ENCODE results near the gene SYNPO2L.

SYNPO2L gene

GRCh38 chr10:73649876-73650536, 5.8 kb downstream of the SYNPO2L start:
- no peak for DNase-seq (ENCODE audit: low spot score)

GRCh38 chr10:73648975-73649829, 6.6 kb downstream of the SYNPO2L start:
- DNase-seq (ENCODE audit: low spot score) = no peak

- no peak for DNase-seq (ENCODE audit: low spot score)
These were observed 7.8 kb downstream of the SYNPO2L start for GRCh38 chr10:73647875-73648651.

DNA sequence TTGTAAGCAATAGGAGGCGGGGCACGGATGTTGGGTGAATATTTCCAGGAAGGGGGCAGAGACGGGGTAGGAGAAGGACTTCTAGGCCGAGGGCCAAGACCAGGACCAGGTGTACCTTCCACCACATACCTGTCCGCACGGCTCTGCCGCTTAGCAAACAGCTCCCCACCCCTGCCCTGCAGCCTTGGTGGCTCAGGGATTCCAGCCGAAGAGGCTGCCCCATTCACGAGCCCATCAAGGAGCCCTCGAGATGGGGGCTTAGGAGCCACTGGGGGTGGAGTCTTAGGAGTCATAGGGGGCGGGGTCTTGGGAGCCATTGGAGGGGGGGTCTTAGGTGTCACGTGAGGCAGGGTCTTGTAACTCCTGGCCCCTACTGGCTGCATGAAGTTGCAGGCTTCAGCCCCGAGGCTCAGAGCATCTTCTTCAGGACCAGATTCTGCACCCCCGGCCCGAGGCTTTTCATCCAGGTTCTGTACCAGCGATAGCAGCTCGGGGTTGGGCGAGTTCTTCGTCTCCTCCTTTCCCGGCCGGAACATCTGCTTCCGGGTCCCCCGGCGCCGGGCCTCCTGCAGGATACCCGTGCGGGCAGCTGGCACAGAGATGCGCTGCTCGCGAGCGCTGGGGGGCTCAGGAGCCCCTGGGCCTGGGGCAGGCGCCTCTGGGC, 8.5 kb downstream of the SYNPO2L start:
- no peak for DNase-seq (ENCODE audit: low spot score)

DNA sequence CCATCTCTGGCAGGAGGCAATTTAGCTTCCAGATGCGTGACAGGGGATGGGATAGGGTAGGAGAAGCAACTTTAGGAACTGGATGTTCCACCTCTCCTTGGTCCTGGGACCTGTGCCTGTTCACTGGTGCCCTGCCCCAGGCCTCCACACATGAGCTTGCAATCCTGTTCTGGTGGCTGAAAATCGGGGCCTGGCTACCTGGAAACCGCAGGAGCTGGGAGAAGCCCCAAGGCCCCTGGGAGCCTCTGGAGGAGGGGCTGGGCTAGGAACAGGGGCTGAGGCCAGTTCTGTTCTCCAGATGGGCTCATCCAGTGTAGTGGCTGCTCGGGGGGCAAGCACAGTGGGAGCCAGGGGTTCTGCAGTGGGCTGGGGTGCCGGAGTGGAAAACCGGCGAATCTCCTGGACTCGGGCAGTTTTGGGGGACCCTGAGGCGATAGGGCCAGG, 9.2 kb downstream of the SYNPO2L start:
- DNase-seq (ENCODE audit: low spot score) = no peak

DNA sequence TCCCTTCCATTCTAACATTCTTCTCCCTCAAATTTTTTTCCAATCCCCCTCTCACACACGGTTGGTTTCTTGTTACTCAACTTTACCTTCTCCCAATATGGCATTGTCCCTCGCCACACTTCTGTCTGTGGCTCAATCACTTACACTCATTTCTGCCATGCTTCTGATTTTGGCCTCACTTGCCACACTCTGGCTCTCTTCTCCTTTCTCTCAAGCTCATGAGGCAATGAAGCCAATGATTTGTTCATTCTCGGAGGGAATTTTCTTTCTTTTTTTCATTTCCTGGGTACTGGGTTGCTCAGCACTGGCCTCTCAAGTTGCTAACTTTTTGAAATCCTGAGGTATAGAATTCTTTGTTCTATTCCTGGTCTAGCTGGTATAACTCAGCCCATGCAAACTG, 10.6 kb downstream of the SYNPO2L start:
- no peak for DNase-seq (ENCODE audit: low spot score)

DNA sequence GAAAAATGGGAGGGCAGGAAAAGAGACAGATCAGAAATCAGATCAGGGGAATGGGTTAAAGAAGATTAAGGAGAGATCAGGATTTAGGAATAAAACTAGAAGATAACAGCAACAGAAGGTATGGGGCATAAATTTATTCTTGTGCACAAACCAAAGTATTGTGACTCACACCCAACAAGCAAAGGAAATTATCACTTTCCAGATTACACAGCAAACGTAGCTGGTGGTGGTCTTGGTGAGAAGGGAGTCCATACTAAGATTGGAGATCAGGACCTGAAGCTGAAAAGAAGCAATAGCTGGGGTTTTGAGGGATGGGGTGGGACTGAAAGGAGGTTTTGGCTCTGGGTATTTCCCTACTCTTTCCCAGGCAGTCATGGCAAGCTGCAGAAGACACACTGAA, 11.1 kb downstream of the SYNPO2L start:
- no peak for DNase-seq (ENCODE audit: low spot score)

DNA sequence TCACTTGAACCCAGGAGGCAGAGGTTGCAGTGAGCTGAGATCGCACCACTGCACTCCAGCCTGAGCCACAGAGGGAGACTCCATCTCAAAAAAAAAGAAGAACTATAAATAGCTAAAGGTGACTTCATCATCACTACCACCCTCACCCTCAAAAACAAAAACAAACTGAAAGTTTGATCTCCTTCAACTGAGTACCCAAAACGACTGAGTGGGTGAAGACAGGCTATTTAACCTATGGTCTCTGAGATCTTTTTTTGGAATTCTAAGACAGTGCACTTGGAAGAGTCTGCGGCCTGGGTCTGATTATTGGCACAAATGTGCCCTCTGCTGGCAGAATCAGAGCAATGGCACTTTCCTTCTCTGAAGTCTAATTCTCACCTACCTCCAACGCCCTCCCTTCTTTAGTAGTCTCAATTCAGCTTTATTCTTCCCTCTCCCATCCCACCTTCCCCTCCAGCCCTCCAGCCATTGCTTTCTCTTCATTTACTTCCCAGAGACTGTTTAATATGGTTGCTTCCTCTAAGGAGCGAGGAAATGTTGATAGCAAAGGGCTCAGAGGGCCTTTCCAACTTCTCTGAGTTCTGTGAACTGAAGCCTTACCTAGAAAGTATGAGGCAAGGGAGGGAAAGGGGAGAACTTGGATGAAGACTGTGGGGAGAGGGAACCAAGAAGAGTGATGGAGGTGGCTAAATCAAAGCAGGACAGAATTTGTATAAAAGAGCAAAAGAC, 11.7 kb downstream of the SYNPO2L start:
- DNase-seq (ENCODE audit: low spot score) = peak; percentile 81

GRCh38 chr10:73643362-73643761, 12.5 kb downstream of the SYNPO2L start:
- no peak for DNase-seq (ENCODE audit: low spot score)

DNA sequence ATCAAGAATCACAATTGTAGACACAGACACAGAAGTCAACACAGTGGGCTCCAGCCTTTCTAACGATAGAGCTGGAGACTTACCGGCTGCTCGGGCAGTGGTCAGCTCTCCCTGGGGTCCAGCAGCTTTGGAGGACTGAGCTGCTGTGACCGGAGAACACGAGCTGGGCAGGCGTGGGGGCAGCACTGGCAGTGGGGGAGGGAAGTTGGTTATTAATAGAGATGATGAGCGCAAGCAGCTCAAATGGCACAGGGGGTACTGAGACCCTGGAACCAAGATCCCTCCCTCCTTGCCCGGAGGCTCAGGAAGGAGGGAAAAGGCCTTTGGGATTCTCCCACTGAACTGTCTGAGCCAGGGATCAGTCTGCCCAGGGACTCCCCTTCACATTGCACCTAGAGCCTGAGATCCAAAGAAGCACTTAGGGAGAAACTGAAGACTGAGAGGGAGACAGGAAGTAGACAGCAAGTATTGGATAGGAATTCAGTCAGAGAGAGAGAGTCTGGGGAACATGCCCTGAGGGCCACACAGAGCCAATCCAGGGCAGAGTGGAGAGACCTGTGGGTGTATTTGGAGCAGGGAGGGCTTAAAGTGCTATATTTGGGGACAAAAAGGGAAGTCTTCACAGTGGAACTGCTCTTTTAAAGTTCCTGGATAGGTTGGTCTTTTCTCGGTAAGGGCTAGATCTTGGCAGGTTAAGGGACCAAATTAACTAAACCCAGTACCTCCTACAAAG, 14.3 kb downstream of the SYNPO2L start, which contains the start of gene MYOZ1:
Gene MYOZ1 (minus strand): TSS at position 147 of the 733 bp plus-strand sequence. CDS start 1,457 bp downstream, outside the sequence.
- DNase-seq (ENCODE audit: low spot score) = no peak

GRCh38 chr10:73639286-73639685, 16.5 kb downstream of the SYNPO2L start:
- no peak for DNase-seq (ENCODE audit: low spot score)

DNA sequence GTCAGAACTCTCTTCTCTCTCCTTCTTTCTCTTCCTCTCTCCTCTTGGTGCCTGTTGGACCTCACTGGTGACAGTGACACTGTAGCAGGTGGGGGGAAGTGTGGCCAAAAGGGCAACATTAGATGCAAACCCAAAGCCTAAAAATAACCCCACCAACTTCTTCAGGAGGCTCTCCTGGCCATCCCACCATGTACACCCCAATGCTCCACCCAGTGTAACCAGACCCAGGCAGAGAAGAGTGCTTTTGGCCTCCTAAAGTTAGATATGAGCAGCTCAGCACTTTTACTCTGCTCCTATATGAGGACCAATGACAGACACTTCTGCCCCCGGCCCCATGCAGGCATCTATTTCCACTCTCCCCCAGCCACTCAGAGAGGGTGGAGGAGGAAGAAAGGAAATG, 20.0 kb downstream of the SYNPO2L start:
- DNase-seq (ENCODE audit: low spot score) = no peak

GRCh38 chr10:73634421-73634820, 21.4 kb downstream of the SYNPO2L start:
- DNase-seq (ENCODE audit: low spot score) = no peak

DNA sequence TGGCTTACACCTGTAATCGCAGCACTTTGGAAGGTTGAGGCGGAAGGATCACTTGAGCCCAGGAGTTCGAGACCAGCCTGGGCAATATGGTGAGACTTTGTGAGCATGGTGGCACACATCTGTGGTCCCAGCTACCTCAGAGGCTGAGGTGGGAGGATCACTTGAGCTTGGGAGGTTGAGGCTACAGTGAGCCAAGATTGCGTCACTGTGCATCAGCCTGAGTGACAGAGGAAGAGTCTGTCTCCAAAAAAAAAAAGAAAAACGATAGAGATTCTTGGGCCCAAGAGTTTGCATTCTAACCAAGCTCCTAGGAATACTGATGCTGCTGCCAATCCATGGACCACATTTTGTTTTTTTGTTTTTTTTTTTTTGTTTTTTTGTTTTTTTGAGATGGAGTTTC, 26.7 kb downstream of the SYNPO2L start:
- DNase-seq (ENCODE audit: low spot score) = no peak

DNA sequence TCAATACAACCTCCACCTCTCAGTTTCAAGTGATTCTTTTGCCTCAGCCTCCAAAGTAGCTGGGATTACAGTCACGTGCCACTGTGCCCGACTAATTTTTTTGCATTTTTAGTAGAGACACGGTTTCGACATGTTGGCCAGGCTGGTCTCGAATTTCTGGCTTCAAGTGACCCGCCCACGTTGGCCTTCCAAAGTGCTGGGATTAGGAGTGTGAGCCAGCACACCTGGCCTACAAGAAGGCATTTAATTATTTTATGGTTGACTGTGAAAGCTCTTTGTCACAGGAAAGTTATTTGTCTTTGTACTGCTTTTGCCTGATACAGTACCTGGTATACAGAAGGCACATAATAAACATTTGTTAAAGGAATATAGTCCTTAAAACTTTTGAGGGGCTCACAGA, 27.4 kb downstream of the SYNPO2L start:
- DNase-seq (ENCODE audit: low spot score) = no peak

GRCh38 chr10:73627300-73627699, 28.5 kb downstream of the SYNPO2L start:
- DNase-seq (ENCODE audit: low spot score) = no peak

GRCh38 chr10:73625884-73626752, 29.7 kb downstream of the SYNPO2L start:
- peak; percentile 98 for DNase-seq (ENCODE audit: low spot score)

GRCh38 chr10:73625004-73625883, 30.6 kb downstream of the SYNPO2L start:
- DNase-seq (ENCODE audit: low spot score) = peak; percentile 49

DNA sequence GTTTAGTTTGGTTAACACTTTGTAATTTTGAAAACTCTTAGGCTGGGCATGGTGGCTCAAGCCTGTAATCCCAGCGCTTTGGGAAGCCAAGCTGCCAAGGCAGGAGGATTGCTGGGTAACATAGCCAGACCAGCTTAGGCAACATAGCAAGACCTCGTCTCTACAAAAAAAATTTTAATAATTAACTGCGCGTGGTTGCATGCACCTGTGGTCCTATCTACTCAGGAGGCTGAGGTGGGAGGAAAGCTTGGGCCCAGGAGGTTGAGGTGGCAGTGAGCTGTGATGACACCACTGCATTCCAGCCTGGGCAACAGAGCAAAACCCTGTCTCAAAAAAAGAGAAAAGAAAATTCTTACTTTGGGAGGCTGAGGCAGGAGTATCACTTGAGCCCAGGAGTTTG, 32.8 kb downstream of the SYNPO2L start:
- no peak for DNase-seq (ENCODE audit: low spot score)
